RWPE2 (cell line): ENCODE measurements around the gene CRPPA.

Experiments
- ATAC-seq: fragments of 200-7000 bp; cut with Tn5 transposase; 3 replicates; pipeline ENCODE4 v1.9.1; 2021; ENCODE audit warnings: low read depth
- DNase-seq: peaks from one replicate; pipeline ENCODE4 v3.0.0-alpha.2; 2020; ENCODE audit warnings: low spot score
- H3K27ac ChIP-seq: fragments of 450-650 bp; 2 replicates; pipeline ENCODE4 v1.5.1; 2017; ENCODE audit warnings: mild to moderate bottlenecking; ENCODE audit not compliant: poor library complexity, severe bottlenecking
- H3K27me3 ChIP-seq: fragments of 250-450 bp; sonication (Bioruptor Pico); 2 replicates; pipeline ENCODE4 v1.5.1; 2021; ENCODE audit warnings: mild to moderate bottlenecking, moderate library complexity; ENCODE audit not compliant: insufficient read depth, poor library complexity, severe bottlenecking
- H3K36me3 ChIP-seq: fragments of 250-450 bp; sonication (Bioruptor Pico); 2 replicates; pipeline ENCODE4 v1.5.1; 2020; ENCODE audit warnings: low read depth, mild to moderate bottlenecking, moderate library complexity
- H3K4me1 ChIP-seq: fragments of 250-450 bp; sonication (Bioruptor Pico); 2 replicates; pipeline ENCODE4 v1.5.1; 2021; ENCODE audit warnings: mild to moderate bottlenecking, moderate library complexity; ENCODE audit not compliant: insufficient read depth, poor library complexity, severe bottlenecking
- H3K4me3 ChIP-seq: fragments of 250-450 bp; sonication (Bioruptor Pico); 2 replicates; pipeline ENCODE4 v1.5.1; 2021; ENCODE audit warnings: mild to moderate bottlenecking, moderate library complexity; ENCODE audit not compliant: severe bottlenecking
- H3K9me3 ChIP-seq: fragments of 250-450 bp; sonication (Bioruptor Pico); 2 replicates; pipeline ENCODE4 v1.5.1; 2021; ENCODE audit warnings: mild to moderate bottlenecking, moderate library complexity; ENCODE audit not compliant: severe bottlenecking
- CTCF ChIP-seq: fragments of 450-650 bp; IDR thresholded peaks from one replicate; pipeline ENCODE4 v1.5.1; 2017; ENCODE audit warnings: mild to moderate bottlenecking, moderate library complexity; ENCODE audit not compliant: poor library complexity, severe bottlenecking

The CRPPA gene

DNA sequence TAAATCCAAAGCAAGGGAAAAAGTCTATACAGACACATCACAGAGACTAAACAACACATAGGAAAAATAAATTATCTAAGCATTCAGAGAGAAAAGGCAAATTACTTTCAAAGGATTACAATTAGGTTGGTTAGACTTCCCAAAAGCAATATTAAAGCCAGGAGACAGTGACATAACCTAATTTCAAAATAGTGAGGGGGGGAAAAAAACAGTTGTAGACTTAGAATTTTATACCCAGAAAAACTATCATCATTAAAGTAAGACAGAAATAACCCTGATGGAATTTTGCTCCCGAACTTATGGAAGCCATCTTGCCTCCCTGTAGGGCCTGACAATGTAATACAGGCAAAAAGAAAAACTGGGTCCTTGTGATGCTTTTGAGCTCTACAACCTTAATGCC is 18.4 kb downstream of the CRPPA start:
- H3K27me3 ChIP-seq = no peaks in the 10 kb centered on the region
- H3K9me3 ChIP-seq = peaks cover 3% of the 10 kb centered on the region
- no peak for TF ChIP-seq CTCF
- DNase-seq (no peak), ATAC-seq (no peak)
- H3K4me1 ChIP-seq = no peaks in the 10 kb centered on the region
- H3K4me3 ChIP-seq = no peak overlapping the region
- no peak overlapping the region for H3K27ac ChIP-seq
- H3K36me3 ChIP-seq = no peaks in the 10 kb centered on the region

- no peak for DNase-seq
Measured at GRCh38 chr7:16402091-16402490, 19.2 kb downstream of the CRPPA start.

DNA sequence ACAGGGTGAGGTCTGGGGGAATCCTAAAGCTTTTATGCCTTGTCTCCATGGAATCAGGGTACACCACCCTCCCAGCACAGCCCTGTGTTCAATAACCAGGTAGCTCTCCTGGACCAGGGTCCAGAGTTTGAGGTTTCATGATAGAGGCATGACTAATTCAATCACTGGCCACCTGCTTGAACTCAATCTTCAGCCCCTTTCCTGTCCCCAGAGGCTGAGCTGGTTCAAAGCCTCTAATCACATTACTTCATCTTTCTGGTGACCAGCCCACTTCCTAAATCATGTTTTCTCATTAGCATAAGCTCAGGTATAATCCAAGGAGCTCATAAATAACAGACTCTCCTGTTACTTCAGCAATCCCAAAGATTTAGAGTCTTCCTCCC is 20.5 kb downstream of the CRPPA start:
- H3K9me3 ChIP-seq = peaks cover 3% of the 10 kb centered on the region
- H3K4me3 ChIP-seq = no peak overlapping the region
- no peak for ATAC-seq

More at GRCh38 chr7:16402091-16402490, 19.2 kb downstream of the CRPPA start:
- TF ChIP-seq CTCF = no peak
- Histone ChIP-seq H3K27ac (no peak overlapping the region), H3K9me3 (peaks cover 3% of the 10 kb centered on the region), H3K27me3 (no peaks in the 10 kb centered on the region), H3K4me1 (no peaks in the 10 kb centered on the region), H3K4me3 (no peak overlapping the region), H3K36me3 (no peaks in the 10 kb centered on the region)
- ATAC-seq = no peak

DNA sequence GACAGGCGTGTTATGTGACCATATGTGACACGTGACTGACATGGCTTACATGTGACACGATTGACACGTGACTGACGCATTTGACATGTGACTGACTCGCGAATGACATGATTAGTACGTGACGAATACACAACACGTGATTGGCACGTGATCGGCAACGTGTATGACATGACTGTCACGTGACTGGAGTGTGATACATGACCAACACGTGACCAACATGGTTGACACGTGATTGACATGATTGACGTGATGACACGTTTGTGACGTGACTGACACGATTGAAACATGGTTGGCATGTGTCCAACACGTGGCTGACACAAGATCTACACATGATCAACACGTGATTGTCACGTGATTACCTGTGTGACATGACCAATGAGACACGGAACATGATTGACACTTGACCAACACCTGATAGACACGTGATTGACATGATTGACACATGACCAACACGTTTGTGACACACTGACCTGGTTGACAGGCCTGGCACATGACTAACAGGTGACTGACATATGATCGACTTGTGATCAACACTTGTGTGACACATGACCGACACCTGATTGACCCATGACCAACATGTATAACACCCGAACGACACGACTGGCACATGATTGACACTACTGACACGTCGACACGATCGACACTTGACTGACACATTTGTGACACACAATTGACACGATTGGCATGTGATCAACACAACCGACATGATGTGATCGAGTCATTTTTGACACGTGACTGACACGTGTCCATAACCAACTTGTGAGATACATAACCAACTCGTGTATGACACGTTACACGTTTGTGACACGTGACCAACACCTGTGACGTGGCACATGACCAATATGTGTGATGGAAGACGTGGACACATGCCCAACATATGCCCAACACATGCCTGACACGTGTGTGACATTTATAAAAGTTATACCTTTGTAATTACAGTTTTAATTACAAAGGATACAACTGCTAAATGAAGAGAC is 21.1 kb downstream of the CRPPA start:
- DNase-seq = no peak
- H3K9me3 ChIP-seq = peaks cover 3% of the 10 kb centered on the region
- no peak for TF ChIP-seq CTCF

More for the DNA sequence above, 20.5 kb downstream of the CRPPA start:
- no peak for DNase-seq
- Histone ChIP-seq H3K27ac (no peak overlapping the region), H3K4me1 (no peaks in the 10 kb centered on the region), H3K27me3 (no peaks in the 10 kb centered on the region), H3K36me3 (no peaks in the 10 kb centered on the region)
- TF ChIP-seq CTCF = no peak

More for the DNA sequence above, 21.1 kb downstream of the CRPPA start:
- Histone ChIP-seq H3K4me1 (no peaks in the 10 kb centered on the region), H3K36me3 (no peaks in the 10 kb centered on the region), H3K27me3 (no peaks in the 10 kb centered on the region), H3K4me3 (no peak overlapping the region), H3K27ac (no peak overlapping the region)
- ATAC-seq = no peak
